Putamen (tissue), 1 donor: ENCODE data around the gene CDC45.

Experiments used
- DNase-seq: peaks from one replicate; pipeline ENCODE4 v3.0.0-alpha.2; 2016; ENCODE audit warnings: low spot score

Gene CDC45

DNA sequence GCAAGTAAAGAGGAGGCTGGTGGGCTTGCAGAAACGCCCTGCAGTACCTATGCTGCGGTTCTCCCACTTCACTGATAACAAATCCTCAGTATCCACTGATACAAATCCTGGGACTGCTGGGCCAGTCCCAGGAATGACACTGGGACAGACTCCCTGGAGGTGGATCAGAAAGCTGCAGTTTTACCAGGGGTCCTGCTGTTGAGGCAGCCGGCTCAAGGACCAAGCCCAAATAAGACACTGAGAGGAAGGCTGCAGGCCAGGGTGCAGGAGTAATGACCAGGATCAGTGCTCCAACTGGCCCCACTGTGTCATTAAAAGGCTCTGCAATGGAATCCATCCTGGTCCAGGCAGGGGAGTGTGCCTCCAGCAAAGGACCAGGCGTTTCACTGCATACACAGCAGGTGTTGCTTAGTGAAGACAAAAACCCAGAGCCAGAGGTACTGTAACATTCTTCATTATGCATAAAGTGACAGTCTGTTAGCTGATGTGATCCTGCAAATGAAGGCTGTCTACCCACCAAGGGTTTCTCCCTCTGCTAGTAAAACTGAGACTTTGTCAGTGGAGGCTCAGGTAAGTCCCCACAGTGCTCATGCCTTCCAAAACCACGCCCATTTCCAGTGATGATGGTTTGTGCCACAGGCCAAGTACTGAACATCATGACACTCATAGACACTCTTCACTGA is 30.8 kb upstream of the CDC45 start:
- DNase-seq, result no peak

DNA sequence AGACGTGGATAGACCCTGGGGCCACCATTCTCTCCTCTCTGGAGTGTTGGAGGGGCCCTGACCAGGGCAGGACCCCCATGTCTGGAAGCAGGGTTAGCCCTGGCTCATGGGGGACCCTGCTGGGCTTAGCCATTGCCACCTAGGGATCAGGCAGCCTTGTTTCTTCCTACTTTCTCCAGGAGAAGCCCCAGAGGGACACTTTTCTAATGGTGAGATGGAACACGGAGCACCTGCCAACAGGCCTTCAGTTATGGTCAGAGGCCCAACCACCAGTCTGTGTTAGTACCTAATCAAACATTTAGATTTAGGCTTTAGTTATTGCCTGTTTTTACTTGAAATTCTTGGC is 30.3 kb upstream of the CDC45 start:
- no peak for DNase-seq

DNA sequence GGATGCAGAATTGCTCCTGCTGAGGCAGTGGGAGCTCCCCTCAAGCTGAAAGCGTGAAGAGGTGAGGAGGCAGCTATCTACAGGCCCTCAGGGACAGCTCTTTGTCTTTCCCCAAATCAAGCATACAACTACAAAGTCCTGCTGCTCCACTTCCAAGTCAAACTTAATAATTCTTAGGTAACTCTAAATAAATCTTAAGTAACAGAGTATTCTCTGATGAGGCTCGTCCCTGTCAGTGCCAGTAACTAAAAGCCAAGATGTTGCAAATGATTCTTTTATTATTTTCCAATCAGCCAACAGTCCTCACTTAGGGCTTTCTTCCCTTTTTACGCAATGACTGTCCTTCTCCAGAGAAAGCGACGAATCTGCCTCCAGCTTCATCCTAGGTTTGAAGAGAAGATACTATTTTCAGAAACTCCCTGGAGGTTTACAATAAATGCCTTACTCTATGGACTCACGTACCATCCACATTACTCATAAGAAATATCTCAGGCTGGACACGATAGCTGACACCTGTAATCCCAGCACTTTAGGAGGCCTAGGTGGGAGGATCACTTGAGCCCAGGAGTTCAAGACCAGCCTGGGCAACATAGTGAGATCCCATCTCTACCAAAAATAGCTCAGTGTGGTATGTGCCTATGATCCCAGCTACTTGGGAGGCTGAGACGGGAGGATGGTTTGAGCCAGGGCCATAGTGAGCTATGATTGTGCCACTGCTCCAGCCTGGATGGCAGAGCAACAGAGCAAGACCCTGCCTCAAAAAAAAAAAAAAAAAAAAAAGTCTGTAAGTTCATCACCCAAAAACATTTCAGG is 29.2 kb upstream of the CDC45 start:
- no peak for DNase-seq

DNA sequence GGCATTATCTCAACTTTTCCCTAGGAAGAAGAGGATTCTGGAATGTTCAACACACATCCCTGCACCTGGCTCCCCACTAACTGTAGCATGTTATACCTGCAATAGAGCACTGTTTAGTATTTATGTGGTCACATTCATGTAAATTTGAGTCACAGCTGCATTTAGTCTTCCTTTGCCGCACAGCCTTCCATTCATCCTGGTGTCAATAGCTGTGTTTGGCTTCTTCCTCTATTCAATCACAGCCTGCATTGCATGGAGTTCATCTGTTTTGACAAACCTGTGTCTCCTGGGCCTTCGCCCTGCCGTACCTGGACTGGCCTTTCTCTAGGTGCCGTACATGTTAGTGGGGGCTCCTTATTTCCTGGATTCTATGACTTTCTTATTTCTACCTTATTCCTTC is 28.1 kb upstream of the CDC45 start:
- no peak for DNase-seq

DNA sequence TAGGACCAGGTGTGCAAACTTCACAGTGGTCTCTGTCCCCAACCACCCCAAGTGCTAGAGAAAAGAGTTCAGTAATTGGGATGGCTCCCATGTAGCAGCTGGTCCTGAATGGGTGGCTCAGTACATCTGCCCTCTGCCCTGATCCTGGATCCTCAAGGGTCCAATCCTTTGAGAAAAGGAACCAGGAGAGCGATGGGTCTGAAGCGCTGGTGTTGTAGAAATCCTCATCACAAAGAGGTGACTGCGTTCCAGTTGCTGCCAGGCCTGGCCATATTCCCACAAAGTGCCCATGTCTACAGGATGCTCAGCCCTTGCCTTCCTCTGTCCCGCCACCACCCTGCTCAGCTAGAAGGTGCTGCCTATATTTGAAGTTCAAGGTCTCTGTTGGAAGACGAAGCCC is 26.0 kb upstream of the CDC45 start:
- DNase-seq, result no peak

DNA sequence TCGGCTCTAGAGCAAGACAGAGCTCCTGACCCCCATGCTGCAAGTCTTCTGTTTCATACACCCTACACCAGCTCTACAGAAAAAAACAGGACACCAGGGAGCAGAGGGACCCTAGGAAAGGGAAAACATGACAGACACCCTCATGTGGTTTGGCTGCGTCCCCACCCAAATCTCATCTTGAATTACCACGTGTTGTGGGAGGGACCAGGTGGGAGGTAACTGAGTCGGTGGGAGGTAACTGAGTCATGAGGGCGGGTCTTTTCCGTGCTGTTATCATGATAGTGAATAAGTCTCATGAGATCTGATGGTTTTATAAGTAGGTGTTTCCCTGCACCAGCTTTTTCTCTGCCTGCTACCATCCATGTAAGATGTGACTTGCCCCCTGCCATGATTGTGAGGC is 25.6 kb upstream of the CDC45 start:
- DNase-seq, result no peak

DNA sequence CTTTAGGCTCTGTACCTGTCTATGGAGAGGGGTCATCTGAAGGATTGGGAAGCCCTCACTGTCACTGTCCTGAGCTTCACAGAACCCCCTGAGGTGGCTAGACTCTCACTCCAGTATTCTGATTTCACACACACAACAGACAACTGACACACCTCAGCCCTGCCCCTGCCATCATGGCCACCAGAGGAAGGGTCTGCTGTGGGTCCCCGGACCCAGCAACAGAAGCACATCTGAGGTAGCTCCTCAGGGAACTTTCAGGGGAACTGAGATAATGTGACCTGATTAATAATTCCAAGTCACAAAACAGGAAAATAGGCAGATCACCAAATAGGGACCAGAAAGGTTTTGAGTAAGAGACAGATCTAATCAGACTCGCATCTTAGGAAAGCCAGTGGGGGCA is 24.7 kb upstream of the CDC45 start:
- no peak for DNase-seq

DNA sequence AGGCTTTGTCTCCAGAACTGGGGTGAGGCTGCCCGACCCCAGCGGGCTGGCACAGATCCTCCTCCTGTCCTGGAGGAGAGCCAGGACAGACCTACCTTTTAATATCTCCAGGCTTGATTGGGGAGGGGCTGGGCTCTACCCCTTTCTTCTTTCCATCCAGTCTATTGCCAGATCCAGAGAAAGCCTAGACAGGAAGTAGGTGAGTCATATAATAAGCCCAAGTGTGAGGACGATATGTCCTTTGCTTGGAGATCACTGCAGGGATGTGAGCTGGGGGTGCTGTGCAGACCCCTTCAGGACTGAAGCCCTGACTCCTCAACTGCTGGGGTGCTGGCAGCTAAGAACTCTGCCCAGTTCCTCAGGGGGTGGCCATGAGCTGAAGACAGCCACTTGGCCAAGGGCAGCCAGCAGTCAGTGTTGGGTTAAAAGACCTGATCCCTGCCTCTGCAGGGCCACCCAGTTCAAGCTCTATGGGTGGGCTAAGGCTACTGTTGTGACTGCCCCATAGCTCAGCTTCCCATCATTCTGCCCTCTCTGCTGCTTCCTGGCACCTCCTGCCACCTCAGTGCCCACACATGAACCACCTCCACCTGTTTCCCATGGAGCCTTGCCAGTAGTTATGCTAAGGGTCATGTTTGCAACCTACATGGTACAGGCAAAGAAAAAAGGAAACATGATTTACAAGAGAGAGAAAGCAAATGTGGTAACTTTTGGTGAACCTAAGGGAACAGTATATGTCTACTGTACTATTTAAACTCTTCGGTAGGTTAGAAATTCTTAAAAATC is 23.9 kb upstream of the CDC45 start:
- no peak for DNase-seq

DNA sequence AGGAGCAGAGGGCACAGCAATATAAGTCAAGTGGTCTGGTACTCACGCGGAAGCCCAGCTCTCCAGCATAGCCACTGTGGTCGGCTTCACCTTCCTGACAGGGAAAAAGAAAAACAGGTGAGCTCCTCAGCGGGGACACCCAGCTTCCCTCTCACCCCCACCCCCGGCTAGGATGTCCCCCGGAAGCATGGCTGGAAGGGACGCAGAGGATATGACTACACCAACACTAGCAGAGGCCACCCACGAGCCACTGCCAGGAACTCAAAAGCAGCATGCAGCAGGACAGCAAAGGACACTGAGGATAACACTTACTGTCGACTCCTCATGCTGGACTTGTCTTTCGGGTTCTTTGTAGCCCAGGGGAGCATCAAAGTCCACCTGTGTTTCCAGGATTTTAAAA is 23.2 kb upstream of the CDC45 start:
- DNase-seq, result no peak

DNA sequence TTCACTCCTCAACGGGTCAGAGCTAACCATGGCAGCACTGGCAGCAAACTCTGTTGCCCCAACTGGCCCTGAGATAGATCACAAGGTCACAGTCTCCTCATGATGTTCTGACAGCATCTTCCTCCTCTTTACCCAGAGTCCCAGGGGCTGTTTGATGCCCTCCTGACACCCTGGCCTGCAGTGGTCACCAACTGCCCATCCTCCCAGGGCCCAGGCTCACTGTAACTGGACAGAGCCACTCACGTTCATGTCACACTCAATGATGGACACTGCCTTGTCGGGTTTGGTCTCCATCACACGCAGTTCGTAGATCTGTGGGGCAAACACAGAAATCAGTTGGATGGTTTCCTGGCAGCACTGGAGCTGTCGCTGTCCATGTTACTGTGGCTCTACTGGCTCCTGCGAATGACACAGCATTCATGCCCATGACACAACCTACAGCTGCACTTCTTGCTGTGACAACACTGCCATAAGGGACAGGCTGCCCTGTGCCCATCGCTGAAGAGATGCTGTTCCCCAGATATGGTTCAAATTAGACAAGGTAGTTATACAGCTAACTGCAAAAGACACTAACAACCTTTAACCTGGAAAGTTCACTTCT is 21.8 kb upstream of the CDC45 start:
- DNase-seq, result no peak

DNA sequence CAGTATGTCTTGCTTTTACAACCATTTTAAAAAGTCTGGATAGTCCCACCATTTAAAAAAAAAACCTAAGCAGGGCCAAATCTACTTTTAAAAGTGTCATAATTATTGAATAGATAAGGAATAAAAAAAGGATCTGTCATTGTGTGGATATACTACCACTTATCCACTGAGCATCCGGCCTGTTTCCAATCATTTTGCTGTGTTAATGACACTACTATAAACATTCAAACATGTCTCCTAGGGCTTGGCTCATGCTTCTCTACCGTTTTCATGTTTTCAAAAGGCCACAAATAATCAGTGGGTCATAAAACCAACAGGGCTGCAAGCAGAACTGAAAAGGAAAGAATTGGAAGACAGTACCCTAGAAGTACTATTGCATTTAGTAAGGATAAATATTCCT is 19.7 kb upstream of the CDC45 start:
- DNase-seq, result no peak

DNA sequence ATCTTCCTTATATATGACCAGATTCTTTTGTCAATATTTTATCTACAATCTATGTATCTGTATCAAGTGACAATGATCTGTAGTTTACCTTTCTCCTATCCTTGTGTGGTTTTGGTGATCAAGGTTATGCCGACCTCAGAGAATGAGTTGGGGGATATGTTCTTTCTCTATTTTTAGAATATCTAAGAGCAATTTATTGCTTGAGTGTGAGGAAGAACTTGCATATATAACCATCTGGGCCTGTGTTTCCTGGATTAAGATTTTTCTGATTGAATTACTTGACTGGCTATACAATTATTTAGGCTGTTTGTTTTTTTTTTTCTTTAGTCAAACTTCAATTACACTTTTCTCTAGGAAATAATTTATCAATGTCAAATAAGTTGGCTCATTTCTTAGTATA is 18.2 kb upstream of the CDC45 start:
- DNase-seq, result no peak

DNA sequence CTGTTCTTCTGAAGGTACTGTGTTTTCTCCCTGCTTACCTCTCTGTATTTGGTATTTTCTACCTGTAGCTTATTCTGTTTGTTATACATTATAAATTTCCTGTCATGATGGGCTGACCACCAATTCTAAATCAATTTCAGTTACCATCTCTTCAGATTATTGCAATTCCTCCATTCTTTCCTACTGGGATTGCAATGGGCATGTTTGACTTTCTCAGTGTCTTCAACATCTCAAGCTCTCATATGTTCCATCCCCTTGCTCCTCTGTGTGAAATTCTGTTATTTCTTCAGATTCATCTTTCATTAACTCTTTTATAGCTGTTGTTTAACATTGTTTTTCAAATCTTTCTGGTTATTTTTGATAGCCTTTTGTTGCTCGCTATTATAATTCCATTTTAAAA is 16.7 kb upstream of the CDC45 start:
- DNase-seq, result no peak

DNA sequence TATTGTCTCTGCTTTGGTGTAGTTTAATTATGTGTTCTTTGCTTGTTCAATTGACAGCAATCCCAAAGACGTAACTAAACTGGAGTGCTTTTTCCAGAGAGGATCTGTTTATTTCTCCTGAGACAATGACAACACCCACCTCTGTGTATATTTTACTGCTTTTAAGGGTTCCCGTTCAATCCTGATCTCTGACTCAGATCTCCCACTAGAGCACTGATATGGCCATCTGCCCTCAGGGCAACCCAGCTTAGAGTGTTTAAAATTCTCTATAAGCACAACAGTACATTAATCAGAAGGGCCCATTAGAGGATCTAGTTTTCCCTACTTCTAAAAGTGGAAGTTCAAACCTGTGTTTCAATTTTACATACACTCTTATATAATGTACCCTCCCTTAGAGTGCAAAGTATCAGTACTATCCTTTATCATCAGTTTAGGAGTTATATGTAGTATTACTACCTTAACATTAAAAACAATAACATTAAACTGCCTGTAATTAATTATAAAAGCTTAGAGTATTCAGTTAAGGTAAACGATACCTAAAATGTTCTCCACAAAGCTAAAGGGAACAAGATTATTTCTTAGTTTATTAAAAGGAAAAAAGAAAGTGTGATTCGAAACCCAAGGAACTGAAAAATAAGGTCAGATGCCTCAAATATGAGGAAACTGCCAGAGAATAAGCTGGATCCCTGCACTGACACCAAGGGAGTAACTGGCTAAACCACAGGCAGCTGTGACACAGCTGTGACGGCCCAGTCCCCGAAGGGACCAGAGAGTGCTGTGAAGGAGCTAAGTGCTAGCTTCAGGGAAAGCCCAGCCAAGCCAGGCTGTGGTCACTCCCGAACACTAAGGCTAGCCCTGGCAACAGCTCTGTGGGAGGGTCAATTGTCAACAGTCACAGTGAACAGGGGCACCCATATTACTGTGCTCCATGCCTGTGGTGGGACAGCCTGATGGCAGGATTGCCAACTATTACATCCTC is 15.9 kb upstream of the CDC45 start:
- no peak for DNase-seq

DNA sequence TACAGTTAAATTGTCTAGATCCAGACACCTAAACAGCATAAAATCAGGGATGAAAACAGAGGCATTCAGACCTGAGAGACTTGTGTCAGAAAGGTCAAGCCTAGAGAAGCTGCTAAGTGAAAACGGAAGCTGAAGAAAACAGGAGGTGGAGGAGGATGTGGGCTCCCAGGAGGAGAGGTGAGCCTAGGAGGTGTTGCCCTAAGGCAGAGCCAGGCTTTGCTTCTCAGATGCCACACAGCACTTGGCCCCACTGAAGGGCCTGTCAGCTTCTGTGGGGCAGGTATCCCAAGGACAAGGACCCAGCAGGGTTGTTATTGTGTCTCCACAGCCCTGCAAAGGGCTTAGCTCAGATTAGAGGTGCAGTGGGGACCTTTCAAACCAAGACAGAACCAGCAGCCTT is 15.2 kb upstream of the CDC45 start:
- DNase-seq, result no peak

DNA sequence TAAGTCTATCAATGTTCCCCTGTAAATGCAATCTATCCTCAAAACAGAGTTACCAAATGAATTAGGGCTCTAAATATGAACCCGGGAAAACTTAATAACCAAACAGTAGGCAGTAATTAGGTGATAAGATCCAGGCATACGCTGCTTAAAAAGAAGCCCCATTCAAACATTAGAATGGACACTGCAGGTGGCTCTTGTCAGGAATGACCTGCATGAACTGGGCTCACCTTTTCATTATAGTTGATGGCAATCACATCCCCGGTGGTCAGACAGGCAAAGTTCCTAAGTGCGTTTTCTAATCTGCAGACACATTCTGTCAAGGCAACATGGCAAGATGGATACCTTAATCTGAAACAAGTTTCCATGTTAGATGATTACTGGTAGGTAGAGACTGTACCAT is 14.7 kb upstream of the CDC45 start:
- no peak for DNase-seq

DNA sequence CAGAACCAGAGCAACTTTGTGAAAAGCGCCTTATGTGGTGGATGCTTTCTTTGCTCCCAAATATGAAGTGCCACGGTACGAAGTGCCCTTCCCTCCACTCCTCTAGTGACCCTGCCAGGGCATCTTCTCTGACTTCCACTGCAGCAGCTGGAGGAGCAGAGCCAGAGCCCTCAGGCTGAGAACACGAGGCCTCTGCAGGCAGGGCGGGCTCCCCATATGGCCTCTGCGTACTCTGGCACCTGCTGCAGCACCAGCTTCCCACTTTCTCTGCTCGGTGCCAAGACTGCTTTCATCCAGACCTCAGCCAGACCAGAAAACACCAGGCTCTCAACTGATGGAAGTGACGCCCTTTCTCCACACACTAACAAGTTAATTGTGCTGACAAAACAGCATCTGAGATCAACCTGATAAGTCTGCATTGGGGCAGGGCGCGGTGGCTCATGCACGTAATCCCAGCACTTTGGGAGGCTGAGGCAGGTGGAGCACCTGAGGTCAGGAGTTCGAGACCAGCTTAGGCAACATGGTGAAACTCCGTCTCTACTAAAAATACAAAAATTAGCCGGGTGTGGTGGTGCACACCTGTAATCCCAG is 13.5 kb upstream of the CDC45 start:
- DNase-seq, result no peak

DNA sequence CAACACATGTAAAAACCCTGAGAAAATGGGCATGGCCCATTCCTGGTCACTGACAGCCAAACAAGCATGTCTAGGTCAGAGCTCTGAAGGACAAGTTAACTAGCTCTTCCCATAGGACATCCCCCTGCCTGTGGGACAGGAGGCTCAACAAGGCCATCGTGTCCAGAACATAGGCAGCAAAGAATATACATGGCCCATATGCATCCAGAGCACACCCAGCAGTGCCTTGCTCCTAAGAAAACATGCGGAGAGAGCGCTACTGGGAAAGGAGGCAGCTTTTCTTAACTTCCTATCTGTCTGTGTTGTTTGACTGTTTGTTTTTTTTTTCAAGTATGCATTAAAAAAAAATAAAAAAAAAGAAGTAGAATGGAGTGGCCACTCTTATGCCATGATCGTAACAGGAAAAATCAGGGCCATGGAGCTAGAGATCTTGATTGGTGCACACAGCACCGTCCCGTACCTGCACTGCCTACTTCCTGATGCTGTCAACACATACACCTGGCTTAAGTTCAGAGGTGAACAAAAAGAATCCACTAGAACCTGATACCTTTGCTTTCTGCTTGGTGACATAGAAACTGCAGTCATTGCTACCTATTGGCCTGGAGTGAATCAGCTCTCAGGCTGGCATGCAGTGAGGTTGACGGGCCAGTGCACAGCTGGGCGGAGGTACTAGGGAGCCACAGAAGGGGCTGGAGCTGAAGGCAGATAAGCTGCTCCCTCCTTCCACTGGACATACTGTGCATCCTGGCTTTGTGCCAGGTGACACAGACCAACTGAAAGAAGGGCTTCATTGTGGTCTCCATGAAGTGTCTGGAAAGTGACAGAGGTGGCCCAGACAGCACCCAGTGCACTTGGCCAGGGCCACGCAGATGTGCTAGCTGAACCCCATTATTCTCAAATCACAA is 12.6 kb upstream of the CDC45 start:
- no peak for DNase-seq

DNA sequence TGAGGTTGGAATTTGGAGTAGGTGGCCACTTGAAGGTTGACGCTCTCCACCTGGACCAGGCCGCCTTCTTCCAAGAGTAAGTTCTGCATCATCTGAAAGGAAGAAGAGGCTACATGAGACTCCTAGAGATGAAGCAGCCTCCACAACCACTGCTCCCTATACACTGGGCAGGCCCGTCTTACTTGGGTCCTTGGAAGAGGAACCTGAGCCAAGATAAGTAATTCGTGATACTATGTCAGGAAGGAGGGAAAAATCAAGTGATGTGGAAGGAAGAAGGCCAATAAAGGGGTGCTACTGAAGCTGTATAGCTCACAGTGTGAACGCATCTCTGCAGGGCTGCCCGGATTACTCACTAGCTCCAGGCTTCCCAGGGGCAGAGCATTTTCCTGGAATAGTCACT is 11.8 kb upstream of the CDC45 start:
- no peak for DNase-seq

DNA sequence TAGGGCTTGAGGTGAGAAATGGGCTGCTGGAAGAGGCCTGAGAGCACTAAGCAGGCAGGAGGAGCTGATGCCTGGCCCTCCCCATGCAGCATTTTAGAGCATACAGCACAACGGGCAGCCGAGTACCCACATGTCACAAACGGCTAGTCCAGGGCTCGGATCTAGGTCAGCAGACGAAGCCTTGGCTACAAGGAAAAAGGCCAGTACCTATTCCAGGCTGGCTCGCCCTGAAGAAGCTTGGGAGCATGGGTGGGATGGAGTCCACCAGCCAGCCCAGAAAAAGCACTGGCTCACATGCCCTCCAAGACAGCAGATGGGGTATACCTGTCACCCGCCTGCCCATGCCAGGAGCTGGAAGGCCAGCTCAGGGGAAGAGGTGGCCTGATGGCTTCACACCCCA is 10.3 kb upstream of the CDC45 start:
- no peak for DNase-seq
